NCI-H510A (cell line): Measurements from ENCODE around the gene XPNPEP2.

Experiments used
- DNase-seq: peaks from one replicate; lab custom pipeline; 2025; lab: John Stamatoyannopoulos, UW

The XPNPEP2 gene

DNA sequence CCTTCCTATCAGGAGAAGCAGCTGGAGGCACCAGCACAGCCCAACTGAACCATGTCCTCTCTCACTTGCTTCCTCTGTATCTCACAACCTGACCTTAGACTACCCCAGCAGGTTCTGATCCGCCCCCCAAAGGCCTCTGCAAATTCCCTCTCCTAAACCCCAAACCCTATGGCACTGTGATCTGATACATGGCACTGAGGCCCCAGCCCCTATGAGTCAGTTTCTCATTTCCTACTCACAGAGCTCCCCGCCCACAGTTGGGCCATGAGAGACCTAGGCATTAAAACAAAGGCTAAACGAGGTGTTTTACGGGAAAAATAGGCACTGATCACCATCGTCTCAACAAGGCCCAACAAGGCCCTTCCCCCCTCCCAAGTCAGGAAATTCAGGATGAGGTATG lies 60.1 kb downstream of the XPNPEP2 start:
- DNase-seq, result no peak

DNA sequence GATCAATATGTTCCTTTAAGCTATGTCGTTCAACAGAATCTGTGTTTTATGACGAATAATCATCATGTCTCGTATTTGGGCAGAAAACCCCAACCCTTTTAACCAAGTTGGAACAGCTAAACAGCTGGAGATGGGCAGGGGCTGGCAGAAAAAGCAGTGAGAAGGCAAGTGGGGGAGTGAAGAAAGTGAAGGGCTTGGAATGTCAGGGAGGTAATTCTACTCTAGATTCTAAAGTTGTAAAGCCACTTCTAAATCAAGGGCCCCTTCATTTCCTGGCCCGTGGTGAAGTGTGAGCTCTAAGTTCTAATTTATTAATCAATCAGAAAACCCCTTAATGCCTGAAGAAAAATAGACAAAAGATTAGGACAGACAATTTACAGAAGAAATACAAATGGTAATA lies 61.4 kb downstream of the XPNPEP2 start:
- DNase-seq, result no peak

DNA sequence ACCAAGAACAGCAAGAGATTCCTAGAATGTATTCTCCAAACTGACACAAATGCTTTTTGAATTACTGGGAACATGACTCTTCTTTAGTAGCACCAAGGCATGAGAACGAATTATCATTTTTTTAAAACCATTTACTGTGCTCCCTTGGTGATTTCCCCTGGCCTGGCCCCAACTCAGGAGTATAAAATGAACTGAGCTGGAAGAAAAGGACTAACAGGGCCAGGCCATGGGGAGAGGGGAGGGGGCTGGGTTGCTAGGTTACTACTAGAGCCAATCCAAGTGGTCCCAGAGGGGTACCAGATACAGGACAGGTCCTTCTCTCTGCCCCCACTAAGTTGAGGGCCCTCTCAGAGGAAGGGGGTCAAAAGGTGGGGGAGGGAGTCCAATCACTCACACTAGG lies 64.1 kb downstream of the XPNPEP2 start:
- DNase-seq, result no peak

DNA sequence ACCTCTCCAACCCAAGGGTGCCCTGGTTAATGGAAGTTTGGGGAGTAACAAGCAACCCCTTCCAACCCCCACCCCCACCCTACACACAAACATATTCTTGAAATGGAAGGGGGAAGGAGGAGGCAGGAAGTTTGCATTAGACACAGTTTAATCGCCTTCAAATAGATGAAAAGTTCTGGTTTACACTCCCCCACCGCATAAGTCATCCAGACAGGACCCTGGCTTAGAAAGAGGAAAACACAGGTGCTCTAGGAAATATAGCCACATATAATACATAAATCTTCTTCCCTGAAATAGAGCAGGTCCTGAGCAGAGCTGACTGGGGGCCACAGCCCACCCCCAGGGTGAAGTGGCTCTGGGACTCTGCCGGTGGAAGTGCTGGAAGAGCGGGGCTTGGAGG lies 66.0 kb downstream of the XPNPEP2 start:
- no peak for DNase-seq

DNA sequence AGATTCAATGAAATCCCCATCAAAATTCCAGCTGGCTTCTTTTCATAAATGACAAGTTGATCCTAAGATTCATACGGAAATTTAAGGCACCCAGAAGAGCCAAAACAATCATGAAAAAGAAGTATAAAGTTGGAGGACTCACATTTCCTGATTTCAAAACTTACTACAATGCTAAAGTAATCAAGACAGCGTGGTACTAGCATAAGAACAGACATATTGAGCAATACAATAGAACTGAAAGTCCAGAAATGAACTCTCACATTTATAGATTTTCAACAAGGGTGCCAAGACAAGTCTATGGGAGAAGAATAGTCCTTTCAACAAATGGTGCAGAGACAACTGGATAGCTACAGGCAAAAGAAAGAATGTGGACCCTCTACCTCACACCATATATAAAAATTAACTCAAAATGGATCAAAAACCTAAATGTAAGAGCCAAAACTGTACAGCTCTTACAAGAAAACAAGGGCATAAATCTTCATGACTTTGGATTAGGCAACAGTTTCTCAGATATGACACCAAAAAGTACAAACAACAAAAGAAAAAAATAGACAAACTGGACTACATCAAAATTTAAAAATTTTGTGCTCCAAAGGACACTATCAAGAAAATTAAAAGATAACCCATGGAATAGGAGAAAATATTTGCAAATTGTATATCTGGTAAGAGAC lies 69.5 kb downstream of the XPNPEP2 start:
- no peak for DNase-seq

GRCh38 chrX:129808829-129809796 lies 70.3 kb downstream of the XPNPEP2 start:
- no peak for DNase-seq

DNA sequence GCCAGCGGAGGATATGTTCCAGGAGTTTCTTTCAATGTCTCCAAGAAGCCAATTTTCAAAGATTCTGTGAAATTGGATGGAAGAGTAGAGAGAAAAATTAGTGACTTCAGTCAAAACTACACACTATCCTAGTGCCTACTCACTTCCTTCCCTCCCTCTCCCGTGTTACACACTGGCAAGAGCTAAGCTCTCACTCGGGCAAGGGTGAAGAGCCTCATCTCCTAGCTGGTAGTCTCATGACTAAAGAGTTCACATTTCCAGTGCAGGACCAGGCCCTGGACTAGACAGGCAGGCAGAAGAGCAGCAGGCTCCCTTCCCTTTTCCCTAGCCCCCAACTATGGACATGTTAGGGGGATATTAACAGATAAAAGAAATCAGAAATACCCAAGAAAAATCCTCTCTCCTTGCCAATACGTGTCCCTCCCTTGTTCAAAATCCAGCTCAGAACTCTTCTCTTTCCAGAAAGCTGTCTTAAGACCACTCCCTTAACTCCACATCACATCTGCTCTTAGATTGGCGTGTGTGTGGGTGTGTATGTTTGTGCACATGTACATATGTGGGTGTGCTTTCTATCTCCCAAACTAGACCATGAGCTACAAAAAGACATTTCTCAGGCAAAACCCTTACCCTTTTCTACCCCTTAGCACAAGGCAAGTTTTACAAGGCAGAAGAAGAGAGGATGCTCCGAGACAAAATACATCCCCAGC lies 75.0 kb downstream of the XPNPEP2 start:
- no peak for DNase-seq

- DNase-seq, result no peak
Measured at GRCh38 chrX:129818123-129818522, 79.3 kb downstream of the XPNPEP2 start.
